Transverse colon (tissue), 4 donors: ENCODE measurements around the gene FGGY.

Experiments used
- EP300 ChIP-seq: sonication (generic); formaldehyde crosslinking; IDR thresholded peaks from one replicate; pipeline ENCODE4 v1.6.1; 2017; ENCODE audit warnings: antibody characterized with exemption, low read depth
- POLR2A ChIP-seq: fragments of 450-650 bp; IDR thresholded peaks from one replicate; pipeline ENCODE4 v1.6.1; 2016; ENCODE audit warnings: antibody characterized with exemption, mild to moderate bottlenecking, moderate library complexity
- POLR2AphosphoS5 ChIP-seq, 3 donors: sonication (generic); formaldehyde crosslinking; IDR thresholded peaks; one replicate each; pipeline ENCODE4 v1.6.1; 2016; ENCODE audit warnings: antibody characterized with exemption in 3 of 3
- TF ChIP-seq, protein P1 (sequence below), 5 experiments: fragments of 200-600 bp in 3 of 5; fragments of 450-650 bp in 2 of 5; sonication (generic) in 3 of 5; IDR thresholded peaks; 1 replicate in 2 of 5; 2 replicates in 3 of 5; pipeline ENCODE4 v1.5.1; 2016 to 2017; ENCODE audit warnings: antibody characterized with exemption in 5 of 5, inconsistent platforms in 3 of 5, mild to moderate bottlenecking in 2 of 5, moderate library complexity in 1 of 5

GRCh38 chr1:59643526-59643925 lies 346.6 kb downstream of the FGGY start:
- TF ChIP-seq, protein P1, sequence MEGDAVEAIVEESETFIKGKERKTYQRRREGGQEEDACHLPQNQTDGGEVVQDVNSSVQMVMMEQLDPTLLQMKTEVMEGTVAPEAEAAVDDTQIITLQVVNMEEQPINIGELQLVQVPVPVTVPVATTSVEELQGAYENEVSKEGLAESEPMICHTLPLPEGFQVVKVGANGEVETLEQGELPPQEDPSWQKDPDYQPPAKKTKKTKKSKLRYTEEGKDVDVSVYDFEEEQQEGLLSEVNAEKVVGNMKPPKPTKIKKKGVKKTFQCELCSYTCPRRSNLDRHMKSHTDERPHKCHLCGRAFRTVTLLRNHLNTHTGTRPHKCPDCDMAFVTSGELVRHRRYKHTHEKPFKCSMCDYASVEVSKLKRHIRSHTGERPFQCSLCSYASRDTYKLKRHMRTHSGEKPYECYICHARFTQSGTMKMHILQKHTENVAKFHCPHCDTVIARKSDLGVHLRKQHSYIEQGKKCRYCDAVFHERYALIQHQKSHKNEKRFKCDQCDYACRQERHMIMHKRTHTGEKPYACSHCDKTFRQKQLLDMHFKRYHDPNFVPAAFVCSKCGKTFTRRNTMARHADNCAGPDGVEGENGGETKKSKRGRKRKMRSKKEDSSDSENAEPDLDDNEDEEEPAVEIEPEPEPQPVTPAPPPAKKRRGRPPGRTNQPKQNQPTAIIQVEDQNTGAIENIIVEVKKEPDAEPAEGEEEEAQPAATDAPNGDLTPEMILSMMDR (IDR thresholded peaks at IDR 0.05) = no peak
- TF ChIP-seq POLR2A (no peak), POLR2AphosphoS5 (IDR thresholded peaks at IDR 0.05) (no peak), EP300 (no peak)
